Astrocyte (in vitro differentiated cells and primary cell): Measurements from ENCODE around the gene CCDC3.

Source experiments
- EZH2 ChIP-seq: IDR thresholded peaks from 2 replicates; pipeline ENCODE4 v1.6.1; 2012; ENCODE audit warnings: mild to moderate bottlenecking, low read length, inconsistent platforms; ENCODE audit not compliant: insufficient read depth
- TF ChIP-seq, protein P1 (sequence below): IDR thresholded peaks from 2 replicates; pipeline ENCODE4 v1.5.1; 2011; ENCODE audit warnings: low read depth, mild to moderate bottlenecking, inconsistent platforms, low read length, moderate library complexity; ENCODE audit not compliant: insufficient read depth

DNA sequence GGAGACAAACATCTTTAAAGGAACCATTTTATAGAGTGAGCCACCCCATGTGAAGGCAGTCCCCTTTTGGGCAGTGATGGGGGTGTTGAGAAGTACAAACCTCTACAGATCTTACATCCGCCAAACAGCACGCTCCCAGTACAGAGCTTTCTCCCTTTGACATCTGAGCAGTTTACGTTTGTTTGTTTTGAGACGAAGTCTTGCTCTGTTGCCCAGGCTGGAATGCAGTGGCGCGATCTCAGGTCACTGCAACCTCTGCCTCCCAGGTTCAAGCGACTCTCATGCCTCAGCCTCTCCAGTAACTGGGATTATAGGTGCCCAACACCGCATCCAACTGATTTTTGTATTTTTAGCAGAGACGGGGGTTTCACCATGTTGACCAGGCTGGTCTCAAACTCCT is 128.9 kb downstream of the CCDC3 start:
- TF ChIP-seq, protein P1, sequence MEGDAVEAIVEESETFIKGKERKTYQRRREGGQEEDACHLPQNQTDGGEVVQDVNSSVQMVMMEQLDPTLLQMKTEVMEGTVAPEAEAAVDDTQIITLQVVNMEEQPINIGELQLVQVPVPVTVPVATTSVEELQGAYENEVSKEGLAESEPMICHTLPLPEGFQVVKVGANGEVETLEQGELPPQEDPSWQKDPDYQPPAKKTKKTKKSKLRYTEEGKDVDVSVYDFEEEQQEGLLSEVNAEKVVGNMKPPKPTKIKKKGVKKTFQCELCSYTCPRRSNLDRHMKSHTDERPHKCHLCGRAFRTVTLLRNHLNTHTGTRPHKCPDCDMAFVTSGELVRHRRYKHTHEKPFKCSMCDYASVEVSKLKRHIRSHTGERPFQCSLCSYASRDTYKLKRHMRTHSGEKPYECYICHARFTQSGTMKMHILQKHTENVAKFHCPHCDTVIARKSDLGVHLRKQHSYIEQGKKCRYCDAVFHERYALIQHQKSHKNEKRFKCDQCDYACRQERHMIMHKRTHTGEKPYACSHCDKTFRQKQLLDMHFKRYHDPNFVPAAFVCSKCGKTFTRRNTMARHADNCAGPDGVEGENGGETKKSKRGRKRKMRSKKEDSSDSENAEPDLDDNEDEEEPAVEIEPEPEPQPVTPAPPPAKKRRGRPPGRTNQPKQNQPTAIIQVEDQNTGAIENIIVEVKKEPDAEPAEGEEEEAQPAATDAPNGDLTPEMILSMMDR = no peak
- no peak for TF ChIP-seq EZH2
